Erythroblast (primary cell): Measurements from ENCODE around the gene IL22RA2.
"Not testable (repeated sequence)": the region's sequence is repeated elsewhere in the genome, so short reads cannot be mapped to it uniquely, and the experiment has no call there.

Experiments
- DNase-seq, 2 experiments: peaks; one replicate each; lab custom pipeline; 2025; lab: John Stamatoyannopoulos, UW
- GATA1 ChIP-seq: IDR thresholded peaks from 2 replicates; pipeline ENCODE4 v1.6.1; 2011; ENCODE audit warnings: low read depth, mild to moderate bottlenecking, control low read depth, low read length, moderate library complexity
- POLR2A ChIP-seq: IDR thresholded peaks from 2 replicates; pipeline ENCODE4 v1.6.1; 2011; ENCODE audit warnings: mild to moderate bottlenecking, low read length

IL22RA2 gene

GRCh38 chr6:137173501-137173900 lies at the start of gene IL22RA2:
Gene IL22RA2 (minus strand): TSS chr6:137173644. CDS start chr6:137161749, 11,895 bp downstream.
- TF ChIP-seq POLR2A (no peak), GATA1 (no peak)
- DNase-seq, result no peak

- TF ChIP-seq GATA1 (no peak), POLR2A (no peak)
- DNase-seq, result no peak
These were observed 48.9 kb upstream of the IL22RA2 start for GRCh38 chr6:137222381-137222780.

GRCh38 chr6:137219664-137220252 lies 46.3 kb upstream of the IL22RA2 start:
- no peak for TF ChIP-seq POLR2A
- TF ChIP-seq GATA1, result no peak
- no peak for DNase-seq

- DNase-seq, result peak; percentile 93 to 95
- no peak for TF ChIP-seq GATA1
- TF ChIP-seq POLR2A, result peak; percentile 81
These were observed 45.6 kb upstream of the IL22RA2 start, which contains the start of gene IFNGR1 for GRCh38 chr6:137218917-137219663. Gene IFNGR1 (minus strand): TSS chr6:137219385. CDS start chr6:137219327, 58 bp downstream.

GRCh38 chr6:137218473-137218916 lies 45.1 kb upstream of the IL22RA2 start:
- peak; percentile 72 to 78 for DNase-seq
- TF ChIP-seq GATA1 (no peak), POLR2A (no peak)

GRCh38 chr6:137217801-137218472 lies 44.5 kb upstream of the IL22RA2 start:
- DNase-seq, result peak; percentile 36 to 39
- no peak for TF ChIP-seq GATA1
- no peak for TF ChIP-seq POLR2A

- TF ChIP-seq GATA1, result no peak
- DNase-seq, result no peak
These were observed 43.6 kb upstream of the IL22RA2 start for GRCh38 chr6:137216875-137217553.

GRCh38 chr6:137216106-137216505 lies 42.7 kb upstream of the IL22RA2 start:
- TF ChIP-seq GATA1 (no peak), POLR2A (no peak)
- no peak for DNase-seq

GRCh38 chr6:137215630-137216029 lies 42.2 kb upstream of the IL22RA2 start:
- DNase-seq, result not testable (repeated sequence)

GRCh38 chr6:137214931-137215330 lies 41.5 kb upstream of the IL22RA2 start:
- no peak for DNase-seq
- no peak for TF ChIP-seq POLR2A
- no peak for TF ChIP-seq GATA1

GRCh38 chr6:137213813-137214212 lies 40.4 kb upstream of the IL22RA2 start:
- DNase-seq, result no peak
- TF ChIP-seq GATA1 (no peak), POLR2A (no peak)

GRCh38 chr6:137213331-137213740 lies 39.9 kb upstream of the IL22RA2 start:
- TF ChIP-seq POLR2A, result no peak

GRCh38 chr6:137211910-137212309 lies 38.5 kb upstream of the IL22RA2 start:
- no peak for DNase-seq

More at GRCh38 chr6:137213331-137213740, 39.9 kb upstream of the IL22RA2 start:
- no peak for DNase-seq

GRCh38 chr6:137210903-137211302 lies 37.5 kb upstream of the IL22RA2 start:
- DNase-seq, result no peak
- TF ChIP-seq GATA1, result no peak
- no peak for TF ChIP-seq POLR2A

More at GRCh38 chr6:137211910-137212309, 38.5 kb upstream of the IL22RA2 start:
- TF ChIP-seq GATA1 (no peak), POLR2A (no peak)
